EH (cell line): Measurements from ENCODE around the gene SYDE1.
"Not testable (repeated sequence)": the region's sequence is repeated elsewhere in the genome, so short reads cannot be mapped to it uniquely, and the experiment has no call there.

Source experiments
- DNase-seq: peaks from one replicate; pipeline ENCODE4 v3.0.0-alpha.2; 2015; ENCODE audit warnings: low read depth

The SYDE1 gene, protein sequence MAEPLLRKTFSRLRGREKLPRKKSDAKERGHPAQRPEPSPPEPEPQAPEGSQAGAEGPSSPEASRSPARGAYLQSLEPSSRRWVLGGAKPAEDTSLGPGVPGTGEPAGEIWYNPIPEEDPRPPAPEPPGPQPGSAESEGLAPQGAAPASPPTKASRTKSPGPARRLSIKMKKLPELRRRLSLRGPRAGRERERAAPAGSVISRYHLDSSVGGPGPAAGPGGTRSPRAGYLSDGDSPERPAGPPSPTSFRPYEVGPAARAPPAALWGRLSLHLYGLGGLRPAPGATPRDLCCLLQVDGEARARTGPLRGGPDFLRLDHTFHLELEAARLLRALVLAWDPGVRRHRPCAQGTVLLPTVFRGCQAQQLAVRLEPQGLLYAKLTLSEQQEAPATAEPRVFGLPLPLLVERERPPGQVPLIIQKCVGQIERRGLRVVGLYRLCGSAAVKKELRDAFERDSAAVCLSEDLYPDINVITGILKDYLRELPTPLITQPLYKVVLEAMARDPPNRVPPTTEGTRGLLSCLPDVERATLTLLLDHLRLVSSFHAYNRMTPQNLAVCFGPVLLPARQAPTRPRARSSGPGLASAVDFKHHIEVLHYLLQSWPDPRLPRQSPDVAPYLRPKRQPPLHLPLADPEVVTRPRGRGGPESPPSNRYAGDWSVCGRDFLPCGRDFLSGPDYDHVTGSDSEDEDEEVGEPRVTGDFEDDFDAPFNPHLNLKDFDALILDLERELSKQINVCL

DNA sequence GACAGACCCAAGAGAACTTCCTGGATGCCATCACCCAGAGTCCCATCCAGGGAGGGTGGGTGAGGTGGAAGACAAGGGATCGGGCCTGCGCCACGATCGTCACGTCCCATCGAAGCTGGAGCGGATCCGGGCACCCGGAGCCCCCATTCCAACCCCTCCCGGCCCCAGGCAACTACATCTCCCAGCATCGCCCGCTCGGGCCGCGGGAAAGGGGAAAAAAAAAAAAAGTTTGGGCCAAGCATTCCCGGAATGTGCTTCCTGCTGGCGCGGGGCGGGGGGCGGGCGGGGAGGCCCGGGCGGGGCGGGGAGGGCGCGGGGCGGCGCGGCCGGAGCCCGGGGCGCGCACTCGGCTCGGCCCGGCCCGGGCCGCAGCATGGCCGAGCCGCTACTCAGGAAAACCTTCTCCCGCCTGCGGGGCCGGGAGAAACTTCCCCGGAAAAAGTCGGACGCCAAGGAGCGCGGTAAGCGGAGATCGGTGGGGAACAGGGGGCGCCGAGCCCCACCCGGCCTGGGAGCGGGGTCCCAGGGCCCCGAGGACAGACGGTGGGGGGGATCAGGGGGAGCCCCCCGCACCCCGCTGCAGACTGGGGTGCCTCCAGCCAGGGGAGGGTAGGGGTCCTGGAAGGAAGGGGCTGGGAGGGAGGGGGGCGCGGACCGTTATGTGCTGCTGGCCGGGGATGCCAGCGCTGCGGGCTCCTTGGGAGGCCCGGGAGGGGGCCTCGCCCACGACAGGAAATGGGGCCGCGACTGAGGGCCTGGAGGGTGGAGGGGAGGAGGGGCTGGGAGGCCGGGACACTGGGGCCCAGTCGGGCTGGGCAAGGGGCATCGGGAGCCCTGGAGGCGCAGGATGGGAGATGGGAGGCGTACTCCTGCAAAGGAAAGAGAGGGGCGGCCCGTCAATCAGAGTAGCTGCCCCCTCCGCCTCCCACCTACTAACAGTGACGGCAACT lies at the start of gene SYDE1:
SYDE1 (plus strand) TSS at position 341 of the 950 bp plus-strand sequence; CDS start at position 374, 33 bp downstream.
- DNase-seq = peak; percentile 87

DNA sequence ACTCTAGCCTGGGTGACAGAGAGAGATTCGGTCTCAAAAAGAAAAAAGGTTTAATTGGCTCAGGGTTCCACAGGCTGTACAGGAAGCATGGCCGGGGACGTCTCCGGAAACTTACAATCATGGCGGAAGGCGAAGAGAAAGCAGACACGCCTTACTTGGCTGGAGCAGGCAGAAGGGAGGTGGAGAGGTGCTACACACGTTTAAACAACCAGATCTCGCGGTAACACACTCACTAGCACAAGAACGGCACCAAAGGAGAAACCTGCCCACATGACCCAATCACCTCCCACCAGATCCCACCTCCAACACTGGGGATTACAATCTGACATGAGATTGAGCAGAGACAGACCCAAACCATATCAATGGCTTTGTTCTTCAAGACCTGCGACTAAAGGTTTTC lies 45.2 kb upstream of the SYDE1 start:
- no peak for DNase-seq

DNA sequence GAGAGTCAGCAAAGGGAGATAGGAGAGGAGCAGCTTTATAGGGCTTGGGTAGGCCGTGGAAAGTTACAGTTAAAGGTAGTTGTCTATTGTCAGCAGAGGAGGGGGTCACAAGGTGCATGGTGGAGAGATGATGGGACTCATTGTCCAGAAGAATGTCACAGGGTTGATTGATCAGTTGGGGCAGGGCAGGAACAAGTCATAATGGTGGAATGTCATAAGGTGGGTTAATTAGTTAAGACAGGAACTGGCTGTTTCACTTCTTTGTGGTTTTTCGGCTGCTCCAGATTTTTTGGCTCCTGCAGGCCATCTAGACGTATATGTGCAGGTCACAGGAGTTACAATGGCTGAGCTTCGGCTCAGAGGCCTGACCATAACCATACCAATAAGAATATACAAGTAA lies 36.8 kb upstream of the SYDE1 start:
- not testable (repeated sequence) for DNase-seq

DNA sequence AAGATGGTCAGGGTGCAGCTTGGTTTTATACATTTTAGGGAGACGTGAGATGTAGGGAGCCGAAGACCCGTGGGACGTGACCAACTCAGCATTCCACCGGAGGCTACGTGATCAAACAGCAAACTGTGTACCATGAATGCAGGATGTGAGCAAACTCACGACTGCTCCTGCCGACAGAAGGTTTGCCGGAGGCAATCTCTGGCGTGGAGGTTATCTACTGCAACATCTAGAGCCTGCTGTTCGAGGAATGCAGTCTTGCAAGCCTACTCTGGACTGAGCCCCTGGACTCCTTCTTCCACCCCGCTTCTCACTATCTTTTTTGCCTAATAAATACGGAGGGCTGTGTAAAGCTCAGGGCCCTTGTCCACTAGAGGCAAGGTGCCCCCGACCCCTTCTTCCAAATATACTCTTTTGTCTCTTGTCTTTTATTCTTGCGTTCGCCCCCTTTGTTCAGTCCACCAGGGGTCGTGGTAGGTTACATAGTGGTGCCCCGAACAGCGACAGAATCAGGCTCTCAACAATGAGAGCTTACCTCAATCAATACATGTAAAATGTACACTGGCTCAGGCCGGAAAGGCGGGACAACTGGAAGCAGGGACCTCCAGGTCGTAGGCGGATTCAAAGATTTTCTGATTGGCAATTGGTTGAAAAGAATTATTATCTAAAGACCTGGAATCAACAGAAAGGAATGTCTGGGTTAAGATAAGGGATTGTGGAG lies 34.1 kb upstream of the SYDE1 start:
- peak; percentile 88 for DNase-seq

DNA sequence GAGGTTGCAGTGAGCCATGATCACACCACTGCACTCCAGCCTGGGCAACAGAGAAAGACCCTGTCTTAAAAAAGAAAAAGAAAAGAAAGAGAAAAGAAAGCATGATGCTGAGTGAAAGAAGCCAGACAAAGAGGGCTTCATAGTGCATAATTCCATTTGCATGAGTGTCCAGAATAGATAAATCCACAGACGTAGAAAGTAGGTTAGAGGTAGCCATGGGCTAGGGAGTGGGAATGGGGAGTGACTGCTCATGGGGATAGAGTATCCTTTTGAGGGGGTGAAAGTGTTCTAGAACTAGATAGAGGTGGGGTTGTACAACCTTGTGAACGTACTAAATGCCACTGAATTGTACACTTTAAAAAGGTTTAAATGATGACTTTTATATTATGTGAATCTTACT lies 32.8 kb upstream of the SYDE1 start:
- peak; percentile 25 for DNase-seq

DNA sequence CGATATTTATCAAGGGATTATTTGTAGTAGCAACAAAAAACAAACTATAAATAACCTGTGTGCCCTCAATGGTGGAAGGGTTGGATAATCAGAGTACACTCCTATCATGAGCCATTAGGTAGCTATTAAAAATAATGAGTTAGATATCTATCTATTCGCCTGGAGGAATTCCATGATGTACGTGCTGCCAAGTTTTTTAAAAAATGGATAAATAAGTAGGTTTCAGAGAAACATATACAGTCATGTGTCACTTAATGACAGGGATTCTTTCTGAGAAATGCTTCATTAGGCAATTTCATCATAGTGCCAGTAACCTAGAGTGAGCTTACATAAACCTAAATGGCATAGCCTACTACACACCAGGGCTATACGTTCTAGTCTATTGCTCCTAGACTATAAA lies 31.4 kb upstream of the SYDE1 start:
- no peak for DNase-seq

DNA sequence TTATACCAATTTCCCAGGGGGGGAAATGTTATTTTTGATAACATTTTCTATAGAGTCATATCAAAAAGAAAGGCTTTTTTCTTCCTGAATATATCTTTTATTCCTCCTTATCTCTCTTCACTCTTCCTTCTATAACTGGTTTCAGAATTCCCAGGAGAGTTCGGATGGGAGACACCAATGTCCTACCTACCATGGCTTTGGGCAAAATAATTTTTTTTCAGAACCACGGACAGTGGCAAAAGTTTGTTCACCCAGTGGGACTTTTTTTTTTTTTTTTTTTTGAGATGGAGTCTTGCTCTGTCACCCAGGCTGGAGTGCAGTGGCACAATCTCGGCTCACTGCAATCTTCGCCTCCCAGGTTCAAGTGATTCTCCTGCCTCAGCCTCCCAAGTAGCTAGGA lies 27.2 kb upstream of the SYDE1 start:
- peak; percentile 12 for DNase-seq

DNA sequence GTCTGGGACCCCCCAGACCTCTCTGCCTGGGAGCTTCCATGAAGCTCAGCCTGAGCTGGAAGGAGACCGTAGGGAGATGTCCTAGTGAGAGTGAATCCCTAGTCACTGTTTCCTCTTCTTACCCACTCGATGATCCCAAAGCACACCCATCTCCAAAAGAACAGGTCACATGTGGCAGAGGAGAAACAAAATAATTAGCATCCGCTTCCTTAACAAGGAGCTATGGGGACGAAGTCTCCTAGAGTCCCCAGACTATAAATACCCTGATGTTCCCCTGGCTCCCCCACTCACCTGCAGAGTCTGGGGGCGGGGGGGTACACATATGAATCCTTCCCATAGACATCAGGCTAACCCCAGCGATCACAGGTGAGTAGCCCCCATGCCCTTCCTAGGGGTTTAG lies 25.3 kb upstream of the SYDE1 start, which contains the start of gene OR1I1:
OR1I1 (plus strand) TSS at position 301 of the 400 bp plus-strand sequence. CDS start 4,855 bp downstream, outside the sequence.
- DNase-seq = no peak

DNA sequence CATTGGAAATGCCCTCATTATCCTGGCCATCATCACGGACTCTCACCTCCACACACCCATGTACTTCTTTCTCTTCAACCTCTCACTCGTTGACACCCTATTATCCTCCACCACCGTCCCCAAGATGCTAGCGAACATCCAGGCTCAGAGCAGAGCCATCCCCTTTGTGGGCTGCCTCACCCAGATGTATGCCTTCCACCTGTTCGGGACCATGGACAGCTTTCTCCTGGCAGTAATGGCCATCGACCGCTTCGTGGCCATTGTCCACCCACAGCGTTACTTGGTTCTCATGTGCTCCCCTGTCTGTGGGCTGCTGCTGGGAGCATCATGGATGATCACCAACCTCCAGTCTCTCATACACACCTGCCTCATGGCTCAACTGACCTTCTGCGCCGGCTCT lies 20.0 kb upstream of the SYDE1 start:
- DNase-seq = no peak

DNA sequence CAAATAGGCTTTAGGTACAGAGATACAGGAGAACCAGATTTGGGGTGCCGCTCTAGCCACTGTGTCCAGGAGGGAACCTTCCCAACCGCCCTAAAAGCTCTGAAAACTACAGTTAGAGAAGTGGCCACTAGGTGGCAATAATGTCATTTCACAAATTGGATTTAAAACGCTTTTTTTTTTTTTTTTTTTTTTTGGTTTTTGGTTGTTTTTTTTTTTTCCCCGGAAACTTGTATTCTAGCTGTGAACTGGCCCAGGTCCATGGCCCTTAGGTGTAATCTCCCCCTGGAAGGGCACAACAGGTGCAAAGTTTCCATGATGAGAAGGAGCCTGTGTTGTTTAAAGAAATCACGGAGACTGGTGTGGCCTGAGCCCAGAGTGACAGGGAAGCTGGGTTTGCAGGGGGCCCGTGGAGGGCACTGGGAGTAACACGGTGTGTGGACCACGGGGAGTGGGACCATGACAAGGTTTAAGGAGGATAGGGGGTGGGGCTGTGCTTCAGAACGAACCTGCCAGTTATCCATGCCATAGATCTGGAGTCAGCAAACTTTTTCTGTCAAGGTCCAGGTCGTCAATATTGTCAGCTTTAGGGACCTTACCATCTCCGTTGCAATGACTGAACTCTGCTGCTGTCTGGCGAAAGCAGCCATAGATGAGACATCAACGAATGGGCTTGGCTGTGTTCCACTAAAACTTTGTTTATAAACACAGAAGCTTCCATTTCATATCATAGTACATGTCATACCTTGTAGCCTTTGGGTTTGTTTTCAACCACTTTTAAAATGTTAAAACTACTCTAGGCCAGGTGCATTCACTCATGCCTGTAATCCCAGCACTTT lies 15.1 kb upstream of the SYDE1 start:
- peak; percentile 74 for DNase-seq

DNA sequence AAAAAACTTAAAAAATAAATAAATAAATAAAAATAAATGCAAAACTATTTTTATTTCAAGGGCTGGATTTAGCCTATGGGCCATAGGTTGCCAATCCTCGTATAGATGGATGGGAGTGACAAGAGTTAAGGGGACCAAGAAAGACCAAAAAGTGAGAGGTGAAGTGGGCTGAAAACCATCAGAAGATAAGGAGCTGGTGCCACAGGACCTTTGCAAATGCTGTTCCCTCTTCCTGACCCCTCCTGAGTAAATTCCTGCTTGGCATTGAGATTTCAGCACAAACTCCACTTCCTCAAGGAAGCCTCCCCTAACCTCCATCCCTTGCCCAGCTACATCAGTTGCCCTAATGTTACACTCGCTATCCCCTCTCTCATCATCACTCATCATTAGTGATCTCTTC lies 14.2 kb upstream of the SYDE1 start:
- DNase-seq = no peak

DNA sequence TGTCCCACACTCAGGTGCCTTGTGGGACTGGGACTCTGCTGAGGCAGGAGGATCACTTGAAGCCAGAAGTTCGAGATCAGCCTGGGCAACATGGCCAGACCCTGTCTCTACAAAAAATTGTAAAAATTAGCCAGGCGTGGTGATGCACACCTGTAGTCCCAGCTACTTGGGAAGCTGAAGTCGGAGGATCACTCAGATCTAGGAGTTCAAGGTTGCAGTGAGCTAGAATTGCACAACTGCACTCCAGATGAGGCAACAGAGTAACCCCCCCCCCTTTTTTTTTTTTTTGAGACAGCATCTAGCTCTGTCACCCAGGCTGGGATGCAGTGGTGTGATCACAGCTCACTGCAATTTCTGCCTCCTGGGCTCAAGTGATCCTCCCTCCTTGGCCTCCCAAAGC lies 11.0 kb upstream of the SYDE1 start:
- DNase-seq = no peak

DNA sequence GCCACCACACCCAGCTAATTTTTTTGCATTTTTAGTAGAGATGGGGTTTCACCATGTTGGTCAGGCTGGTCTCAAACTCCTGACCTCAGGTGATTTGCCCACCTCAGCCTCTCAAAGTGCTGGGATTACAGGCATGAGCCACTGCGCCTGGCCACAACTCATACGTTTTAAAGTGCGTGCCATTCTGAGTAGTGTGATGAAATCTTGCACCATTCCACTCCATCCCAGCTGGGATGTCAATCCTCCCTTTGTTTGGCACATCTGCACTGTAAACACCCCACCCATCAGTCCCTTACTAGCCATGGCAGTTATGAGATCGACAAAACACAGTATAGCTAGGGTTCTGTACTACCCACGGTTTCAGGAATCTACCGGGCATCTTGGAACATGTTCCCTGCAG lies 9.2 kb upstream of the SYDE1 start:
- DNase-seq = not testable (repeated sequence)

DNA sequence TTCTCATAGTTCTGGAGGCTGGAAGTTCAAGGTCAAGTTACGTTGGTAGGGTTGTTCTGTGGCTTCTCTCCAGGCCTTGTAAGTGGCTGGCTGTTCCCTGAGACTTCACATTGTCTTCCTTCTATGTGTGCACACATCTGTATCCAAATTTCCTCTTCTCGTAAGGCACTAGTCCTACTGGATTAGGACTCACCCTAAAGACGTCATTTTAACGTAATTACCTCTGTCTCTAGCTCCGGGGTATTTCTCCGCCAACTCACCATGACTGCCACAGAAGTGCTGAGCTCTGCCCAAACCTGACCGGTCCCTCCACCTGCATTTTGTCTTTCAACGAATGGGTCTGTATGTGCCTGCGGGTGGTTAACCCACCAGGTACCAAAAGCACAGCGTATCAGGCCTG lies 8.7 kb upstream of the SYDE1 start:
- no peak for DNase-seq

DNA sequence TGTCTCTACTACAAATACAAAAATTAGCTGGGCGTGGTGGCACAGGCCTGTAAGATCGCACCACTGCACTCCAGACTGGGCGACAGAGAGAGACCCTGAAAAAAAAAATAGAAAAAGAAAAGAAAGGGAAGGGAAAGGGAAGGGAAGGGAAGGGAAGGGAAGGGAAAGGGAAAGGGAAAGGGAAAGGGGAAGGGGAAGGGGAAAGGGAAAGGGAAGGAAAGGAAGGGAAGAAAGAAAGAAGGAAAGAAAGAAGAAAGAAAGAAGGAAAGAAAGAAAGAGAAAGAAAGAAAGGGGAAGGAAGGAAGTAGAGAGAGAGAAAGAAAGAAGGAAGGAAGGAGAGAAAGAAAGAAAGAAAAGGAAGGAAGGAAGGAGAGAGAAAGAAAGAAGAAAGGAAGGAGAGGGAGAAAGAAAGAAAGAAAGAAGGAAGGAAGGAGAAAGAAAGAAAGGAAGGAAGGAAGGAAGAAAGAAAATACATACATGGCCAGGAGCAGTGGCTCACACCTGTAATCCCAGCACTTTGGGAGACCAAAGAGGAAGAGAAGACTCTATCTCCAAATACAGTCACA lies 8.1 kb upstream of the SYDE1 start:
- DNase-seq = no peak

DNA sequence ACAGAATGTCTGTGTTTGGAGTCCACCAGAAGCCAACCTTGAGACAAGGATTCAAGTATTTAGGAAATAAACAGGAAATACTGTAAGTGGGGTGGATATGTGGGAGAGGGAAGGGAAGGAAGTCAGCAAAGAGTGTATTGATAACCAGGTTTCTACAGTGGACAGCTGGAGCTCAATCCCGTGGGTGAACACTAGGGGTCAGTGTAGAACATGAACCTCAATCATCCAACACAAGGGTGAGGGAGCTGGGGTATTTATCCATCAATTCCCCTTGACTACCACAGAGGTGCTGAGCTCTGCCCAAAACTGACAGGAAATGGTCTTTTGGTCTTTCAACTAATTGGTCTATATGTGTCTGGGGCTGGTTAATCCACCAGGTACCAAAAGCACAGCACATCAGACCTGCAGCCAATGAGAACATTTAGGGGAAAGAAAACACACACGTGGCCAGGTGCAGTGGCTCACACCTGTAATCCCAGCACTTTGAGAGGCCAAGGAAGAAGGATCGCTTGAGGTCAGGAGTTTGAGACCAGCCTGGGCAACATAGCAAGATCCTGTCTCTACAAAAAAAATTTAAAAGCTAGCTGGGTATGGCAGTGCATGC lies 5.6 kb upstream of the SYDE1 start:
- peak; percentile 65 for DNase-seq

DNA sequence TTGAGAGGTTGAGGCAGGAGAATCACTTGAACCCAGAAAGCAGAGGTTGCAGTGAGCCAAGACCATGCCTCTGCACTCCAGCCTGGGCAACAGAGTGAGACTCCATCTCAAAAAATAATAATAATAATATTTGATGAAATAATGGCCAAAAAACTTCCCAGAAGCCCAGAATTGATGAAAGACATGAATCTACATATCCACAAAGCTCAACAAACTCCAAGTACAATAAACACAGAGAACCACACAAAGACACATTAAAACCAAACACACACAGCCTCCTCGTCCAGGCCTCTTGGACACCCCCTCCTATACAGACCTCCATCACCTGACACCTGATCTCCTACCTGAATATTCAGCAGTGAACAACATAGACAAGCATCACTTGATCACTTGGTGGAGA lies 3.2 kb upstream of the SYDE1 start:
- DNase-seq = no peak

DNA sequence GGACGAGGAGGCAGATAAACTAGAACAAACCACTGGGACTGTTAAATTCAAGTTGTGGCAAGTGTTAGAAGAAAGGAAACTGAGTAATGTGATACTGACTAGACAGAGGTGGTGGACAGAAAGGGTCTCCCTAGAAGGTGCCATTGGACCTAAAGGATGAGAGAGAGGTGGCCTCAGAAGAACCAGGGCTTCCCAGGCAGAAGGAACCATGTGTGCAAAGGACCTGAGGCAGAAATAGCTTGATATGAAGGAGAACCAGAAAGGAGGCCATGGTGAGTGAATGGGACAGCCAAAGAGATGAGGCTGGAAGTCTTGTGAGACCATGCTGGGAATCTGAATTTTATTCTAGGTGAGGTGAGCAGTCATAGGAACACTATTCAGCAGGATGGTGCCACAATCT lies 2.8 kb upstream of the SYDE1 start:
- no peak for DNase-seq

DNA sequence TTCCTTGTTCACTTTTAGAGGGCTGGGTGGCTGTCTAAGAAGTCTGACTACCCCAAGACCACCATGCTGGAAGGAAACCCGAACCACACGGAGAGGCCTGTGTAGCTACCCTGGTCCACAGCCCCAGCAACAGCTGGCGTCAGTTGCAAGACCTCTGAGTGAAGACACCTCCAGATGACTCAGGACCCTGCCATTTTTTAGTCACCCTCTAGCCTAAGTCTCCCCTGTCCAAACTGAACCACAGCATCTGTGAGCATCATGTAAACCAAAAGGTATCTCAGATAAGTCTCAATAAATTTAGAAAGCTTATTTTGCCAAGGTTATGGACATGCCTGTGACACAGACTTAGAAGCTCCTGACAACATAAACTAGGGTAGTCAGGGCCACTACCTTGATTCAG lies 2.2 kb upstream of the SYDE1 start:
- no peak for DNase-seq
